Nephron progenitor cell (in vitro differentiated cells): Measurements from ENCODE around the gene SLC16A6.
"Not testable (repeated sequence)": the region's sequence is repeated elsewhere in the genome, so short reads cannot be mapped to it uniquely, and the experiment has no call there.

Source experiments
- DNase-seq: peaks from one replicate; pipeline ENCODE4 v3.0.0; 2021
- H3K27ac Mint-ChIP-seq: 2 replicates; pipeline ENCODE4 v1.8.0; 2021; ENCODE audit warnings: mild to moderate bottlenecking, moderate library complexity, mixed read lengths
- H3K27me3 Mint-ChIP-seq: 2 replicates; pipeline ENCODE4 v1.8.0; 2021; ENCODE audit warnings: mild to moderate bottlenecking, low read depth, mixed read lengths; ENCODE audit not compliant: poor library complexity
- H3K36me3 Mint-ChIP-seq: 2 replicates; pipeline ENCODE4 v1.8.0; 2021; ENCODE audit warnings: low read depth, mixed read lengths
- H3K4me1 Mint-ChIP-seq: 2 replicates; pipeline ENCODE4 v1.8.0; 2021; ENCODE audit warnings: mixed read lengths
- H3K4me3 Mint-ChIP-seq: 2 replicates; pipeline ENCODE4 v1.8.0; 2021; ENCODE audit warnings: mild to moderate bottlenecking, moderate library complexity, mixed read lengths
- H3K9me3 Mint-ChIP-seq: 2 replicates; pipeline ENCODE4 v1.8.0; 2021; ENCODE audit warnings: mild to moderate bottlenecking, moderate library complexity, mixed read lengths
- TF ChIP-seq, protein P1 (sequence below): fragments of 200-600 bp; sonication (generic); IDR thresholded peaks from 2 replicates; pipeline ENCODE4 v1.5.0; 2021; ENCODE audit warnings: antibody characterized with exemption

Gene SLC16A6

DNA sequence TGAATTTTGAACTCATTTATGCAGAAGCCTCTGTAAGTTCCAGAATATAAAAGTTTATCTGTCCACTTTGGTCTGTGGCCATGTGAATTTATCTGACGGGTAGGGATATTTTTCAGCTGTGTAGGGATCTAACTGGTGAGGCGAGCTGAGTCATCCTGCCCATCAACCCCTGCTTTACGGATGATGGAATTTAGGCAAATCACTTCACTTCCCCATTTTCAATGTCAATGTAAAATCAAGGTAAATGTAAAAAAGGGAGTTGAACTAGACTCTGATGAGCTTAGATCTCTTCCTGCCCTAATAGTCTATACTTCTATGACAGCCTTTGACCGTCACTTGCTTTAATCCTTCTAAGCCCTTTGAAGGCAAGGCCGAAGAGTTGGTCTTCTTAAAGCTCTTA lies 2.6 kb downstream of the SLC16A6 start:
- peaks cover 63% of the 10 kb centered on the region for H3K27me3 Mint-ChIP-seq
- no peak overlapping the region for H3K27ac Mint-ChIP-seq
- H3K9me3 Mint-ChIP-seq, result no peaks in the 10 kb centered on the region
- DNase-seq, result no peak
- H3K36me3 Mint-ChIP-seq, result no peaks in the 10 kb centered on the region
- no peak overlapping the region for H3K4me3 Mint-ChIP-seq
- peaks cover 29% of the 10 kb centered on the region for H3K4me1 Mint-ChIP-seq
- TF ChIP-seq, protein P1, sequence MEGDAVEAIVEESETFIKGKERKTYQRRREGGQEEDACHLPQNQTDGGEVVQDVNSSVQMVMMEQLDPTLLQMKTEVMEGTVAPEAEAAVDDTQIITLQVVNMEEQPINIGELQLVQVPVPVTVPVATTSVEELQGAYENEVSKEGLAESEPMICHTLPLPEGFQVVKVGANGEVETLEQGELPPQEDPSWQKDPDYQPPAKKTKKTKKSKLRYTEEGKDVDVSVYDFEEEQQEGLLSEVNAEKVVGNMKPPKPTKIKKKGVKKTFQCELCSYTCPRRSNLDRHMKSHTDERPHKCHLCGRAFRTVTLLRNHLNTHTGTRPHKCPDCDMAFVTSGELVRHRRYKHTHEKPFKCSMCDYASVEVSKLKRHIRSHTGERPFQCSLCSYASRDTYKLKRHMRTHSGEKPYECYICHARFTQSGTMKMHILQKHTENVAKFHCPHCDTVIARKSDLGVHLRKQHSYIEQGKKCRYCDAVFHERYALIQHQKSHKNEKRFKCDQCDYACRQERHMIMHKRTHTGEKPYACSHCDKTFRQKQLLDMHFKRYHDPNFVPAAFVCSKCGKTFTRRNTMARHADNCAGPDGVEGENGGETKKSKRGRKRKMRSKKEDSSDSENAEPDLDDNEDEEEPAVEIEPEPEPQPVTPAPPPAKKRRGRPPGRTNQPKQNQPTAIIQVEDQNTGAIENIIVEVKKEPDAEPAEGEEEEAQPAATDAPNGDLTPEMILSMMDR, result no peak

DNA sequence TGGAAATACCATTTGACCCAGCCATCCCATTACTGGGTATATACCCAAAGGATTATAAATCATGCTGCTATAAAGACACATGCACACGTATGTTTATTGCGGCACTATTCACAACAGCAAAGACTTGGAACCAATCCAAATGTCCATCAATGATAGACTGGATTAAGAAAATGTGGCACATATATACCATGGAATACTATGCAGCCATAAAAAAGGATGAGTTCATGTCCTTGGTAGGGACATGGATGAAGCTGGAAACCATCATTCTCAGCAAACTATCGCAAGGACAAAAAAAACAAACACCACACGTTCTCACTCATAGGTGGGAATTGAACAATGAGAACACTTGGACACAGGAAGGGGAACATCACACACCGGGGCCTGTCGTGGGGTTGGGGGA lies 9.0 kb downstream of the SLC16A6 start:
- H3K9me3 Mint-ChIP-seq, result peaks cover 38% of the 10 kb centered on the region
- not testable (repeated sequence) for H3K4me1 Mint-ChIP-seq, H3K4me3 Mint-ChIP-seq, H3K36me3 Mint-ChIP-seq, DNase-seq, H3K27ac Mint-ChIP-seq, H3K27me3 Mint-ChIP-seq

DNA sequence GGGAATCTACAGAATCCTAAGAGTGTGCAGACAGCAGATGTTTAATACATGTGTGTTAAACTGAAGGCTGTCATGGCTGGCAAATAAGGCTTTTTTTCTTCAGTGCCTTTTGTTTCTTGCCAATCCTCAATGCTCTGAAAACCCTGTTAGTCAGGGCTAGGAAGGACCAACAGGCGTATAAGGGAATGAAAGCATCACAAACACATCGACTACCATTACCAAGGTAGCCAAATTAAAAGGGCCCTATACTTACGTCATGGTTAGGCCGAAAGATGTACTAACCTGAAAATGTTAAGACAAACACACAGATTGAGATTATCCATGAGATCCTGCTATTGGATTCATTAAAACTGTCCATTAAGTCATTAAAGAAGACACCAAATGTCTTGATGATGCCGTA lies 13.1 kb downstream of the SLC16A6 start:
- peaks cover 7% of the 10 kb centered on the region for H3K27me3 Mint-ChIP-seq
- H3K9me3 Mint-ChIP-seq, result peaks cover 42% of the 10 kb centered on the region
- no peak for DNase-seq
- H3K36me3 Mint-ChIP-seq, result no peaks in the 10 kb centered on the region
- H3K27ac Mint-ChIP-seq, result no peak overlapping the region
- H3K4me1 Mint-ChIP-seq, result no peaks in the 10 kb centered on the region
- TF ChIP-seq, protein P1, result no peak
- H3K4me3 Mint-ChIP-seq, result no peak overlapping the region

DNA sequence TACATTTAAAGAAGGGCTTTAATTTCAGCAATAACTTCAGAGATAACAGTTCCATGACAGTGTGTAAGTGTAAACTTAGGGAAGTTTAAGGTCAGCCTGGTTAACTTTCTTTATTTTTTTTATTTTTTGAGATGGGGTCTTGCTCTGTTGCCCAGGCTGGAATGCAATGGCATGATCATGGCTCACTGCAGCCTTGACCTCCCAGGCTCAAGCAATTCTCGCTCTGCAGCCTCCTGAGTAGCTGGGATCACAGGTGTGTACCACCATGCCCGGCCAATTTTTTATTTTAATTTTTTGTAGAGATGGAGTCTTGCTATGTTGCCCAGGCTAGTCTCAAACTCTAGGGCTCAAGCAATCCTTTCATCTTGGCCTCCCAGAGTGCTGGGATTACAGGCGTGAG lies 14.6 kb downstream of the SLC16A6 start:
- H3K9me3 Mint-ChIP-seq, result peaks cover 34% of the 10 kb centered on the region
- not testable (repeated sequence) for H3K36me3 Mint-ChIP-seq, H3K27ac Mint-ChIP-seq, H3K4me3 Mint-ChIP-seq, DNase-seq, H3K27me3 Mint-ChIP-seq, H3K4me1 Mint-ChIP-seq

DNA sequence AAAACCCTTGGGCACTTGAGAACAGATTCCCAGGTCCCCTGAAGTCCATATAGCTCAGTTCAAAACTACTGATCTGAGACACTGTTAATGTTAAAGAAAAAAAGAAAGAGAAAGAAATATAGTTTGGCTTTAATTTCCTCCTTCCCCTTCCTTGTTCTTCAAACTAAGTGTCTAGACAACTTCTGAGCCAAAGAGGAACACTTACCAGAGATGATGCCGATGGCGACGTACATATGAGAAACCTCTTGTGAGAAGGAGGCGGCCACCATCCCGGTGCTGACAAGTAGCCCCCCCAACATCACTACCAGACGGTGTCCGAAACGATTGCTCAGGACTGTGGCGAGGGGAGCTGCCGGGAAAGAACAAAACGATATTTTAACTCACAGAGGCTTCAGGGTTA lies 17.2 kb downstream of the SLC16A6 start:
- DNase-seq, result no peak
- H3K4me3 Mint-ChIP-seq, result no peak overlapping the region
- H3K9me3 Mint-ChIP-seq, result peaks cover 16% of the 10 kb centered on the region
- TF ChIP-seq, protein P1, result no peak
- H3K27me3 Mint-ChIP-seq, result peaks cover 7% of the 10 kb centered on the region
- H3K36me3 Mint-ChIP-seq, result no peaks in the 10 kb centered on the region
- H3K27ac Mint-ChIP-seq, result no peak overlapping the region
- H3K4me1 Mint-ChIP-seq, result no peaks in the 10 kb centered on the region

DNA sequence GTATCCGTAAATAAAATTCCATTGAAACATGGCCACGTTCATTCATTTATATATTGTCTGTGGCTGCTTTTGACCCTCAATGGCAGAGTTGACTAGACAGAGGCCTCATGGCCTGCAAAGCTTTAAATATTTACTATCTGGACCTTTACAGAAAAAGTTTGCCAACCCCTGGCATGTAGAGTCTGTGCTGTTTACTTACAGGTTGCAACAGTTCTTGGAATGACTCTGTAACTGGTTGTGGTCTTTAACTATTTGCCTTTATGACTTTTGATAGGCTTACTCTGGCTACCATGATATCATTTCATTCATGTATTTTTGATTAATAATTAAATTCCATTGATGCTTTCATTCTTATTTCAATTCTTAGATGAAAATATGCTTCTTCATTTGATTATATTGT lies 25.1 kb downstream of the SLC16A6 start:
- H3K9me3 Mint-ChIP-seq, H3K27ac Mint-ChIP-seq, H3K4me3 Mint-ChIP-seq, DNase-seq, H3K36me3 Mint-ChIP-seq, H3K4me1 Mint-ChIP-seq: not testable (repeated sequence)
- peaks cover 18% of the 10 kb centered on the region for H3K27me3 Mint-ChIP-seq

DNA sequence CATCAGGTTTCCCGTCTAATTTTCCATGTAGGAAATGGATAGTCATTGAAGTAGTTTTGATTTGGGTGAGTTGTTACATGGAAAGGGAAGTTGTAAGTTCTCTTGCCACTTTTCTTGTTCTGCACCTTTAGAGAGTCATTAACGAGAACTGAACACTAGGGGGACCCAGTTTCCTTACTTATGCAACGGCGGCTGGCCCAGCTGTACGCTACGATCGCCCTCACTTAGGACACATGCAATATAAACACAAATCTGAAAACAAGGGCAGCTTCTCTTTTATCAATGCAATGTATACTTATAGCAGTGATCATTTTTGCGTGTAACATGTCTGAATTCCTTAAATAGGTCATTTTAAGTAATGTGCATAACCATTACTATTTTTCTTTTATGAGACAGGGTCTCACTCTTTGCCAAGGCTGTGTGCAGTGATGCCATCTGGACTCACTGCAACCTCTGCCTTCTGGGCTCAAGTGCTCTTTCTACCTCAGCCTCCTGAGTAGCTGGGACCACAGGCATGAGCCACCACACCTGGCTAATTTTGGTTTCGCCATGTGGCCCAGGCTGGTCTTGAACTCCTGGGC lies 27.7 kb downstream of the SLC16A6 start:
- peak; percentile 12 for DNase-seq
- TF ChIP-seq, protein P1, result peak; percentile 57
- Mint-ChIP-seq H3K27me3 (peaks cover 27% of the 10 kb centered on the region), H3K4me1 (peaks cover 24% of the 10 kb centered on the region)
- H3K4me3 Mint-ChIP-seq, H3K9me3 Mint-ChIP-seq, H3K36me3 Mint-ChIP-seq, H3K27ac Mint-ChIP-seq: not testable (repeated sequence)

DNA sequence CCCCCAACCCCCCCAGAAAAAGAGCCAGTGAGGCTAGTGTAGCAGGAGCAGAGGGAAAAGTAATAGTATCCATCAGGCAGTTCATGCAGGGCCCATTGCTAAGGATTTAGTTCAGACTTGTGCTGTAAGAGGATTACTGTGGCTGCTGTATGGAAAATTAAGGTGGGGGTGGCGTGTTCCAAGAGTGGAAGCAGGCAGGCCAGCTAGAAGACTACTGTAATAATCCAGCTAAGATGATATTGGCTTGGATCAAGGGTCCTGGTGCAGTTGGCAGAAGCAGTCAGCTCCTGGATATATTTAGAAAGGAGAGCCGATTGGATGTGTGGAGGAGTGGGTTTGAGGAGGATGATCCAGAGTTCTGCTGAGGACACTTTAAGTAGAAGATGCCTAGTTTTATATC lies 28.5 kb downstream of the SLC16A6 start:
- H3K4me3 Mint-ChIP-seq, DNase-seq, H3K9me3 Mint-ChIP-seq, H3K36me3 Mint-ChIP-seq, H3K27ac Mint-ChIP-seq: not testable (repeated sequence)
- Mint-ChIP-seq H3K27me3 (peaks cover 27% of the 10 kb centered on the region), H3K4me1 (peaks cover 24% of the 10 kb centered on the region)
